GM18502 (cell line): ENCODE data around the gene KCNT1.

Experiments
- ATAC-seq: cut with Tn5 transposase; IDR thresholded peaks from one replicate; pipeline ENCODE4 v1.9.1; 2021; ENCODE audit warnings: mild to moderate bottlenecking; ENCODE audit not compliant: unreplicated experiment, poor library complexity

The KCNT1 gene

GRCh38 chr9:135718616-135719015 lies 16.6 kb downstream of the KCNT1 start:
- no peak for ATAC-seq

DNA sequence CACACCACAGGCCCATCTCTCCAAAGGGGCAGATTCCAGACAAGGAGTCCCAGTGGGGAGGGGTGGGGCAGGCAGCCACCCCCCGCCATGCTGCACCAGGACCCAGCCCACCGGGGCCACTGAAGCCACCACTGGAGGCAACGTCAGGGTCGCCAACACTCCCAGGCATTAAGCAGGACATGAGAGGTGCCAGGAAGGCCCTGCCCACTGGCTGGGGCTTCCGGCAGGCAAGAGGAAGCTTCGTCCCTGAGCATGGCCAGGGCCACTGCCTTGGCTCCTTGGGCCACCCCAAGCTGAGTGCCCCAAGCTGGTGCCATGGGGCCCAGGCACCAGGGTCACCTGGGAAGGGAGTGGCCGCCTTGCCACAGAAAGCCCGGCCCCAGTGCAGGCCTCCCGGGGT lies 17.5 kb downstream of the KCNT1 start:
- ATAC-seq: no peak

- ATAC-seq: no peak
Observed at GRCh38 chr9:135722365-135722764, 20.4 kb downstream of the KCNT1 start.

DNA sequence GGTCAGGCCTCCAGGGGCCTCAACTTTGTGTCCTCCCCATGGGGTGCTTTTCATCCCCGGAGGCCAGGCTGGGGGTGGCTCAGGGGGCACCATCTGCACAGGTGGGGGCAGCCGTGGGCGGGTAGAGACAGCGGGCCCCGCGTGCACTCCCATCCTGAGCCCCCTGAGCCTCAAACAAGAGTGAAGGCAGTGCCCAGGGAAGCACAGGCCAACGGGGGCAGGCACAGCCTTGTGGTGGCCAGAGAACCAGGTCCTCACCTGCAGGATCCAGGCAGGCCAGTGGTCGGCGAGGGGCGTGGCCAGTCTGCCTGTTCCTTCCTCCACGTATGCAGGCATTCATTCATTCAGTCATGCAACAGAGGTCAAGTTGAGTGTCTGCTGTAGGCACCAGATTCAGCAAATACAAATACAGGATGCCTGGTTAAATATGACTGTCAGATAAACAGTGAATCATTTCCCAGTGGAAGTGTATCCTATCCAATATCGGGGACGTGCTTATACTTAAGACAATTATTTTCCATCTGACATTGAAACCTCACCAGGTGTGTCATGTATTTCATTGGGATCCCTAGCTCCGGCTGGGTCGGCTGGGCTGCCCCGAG lies 22.3 kb downstream of the KCNT1 start:
- no peak for ATAC-seq

DNA sequence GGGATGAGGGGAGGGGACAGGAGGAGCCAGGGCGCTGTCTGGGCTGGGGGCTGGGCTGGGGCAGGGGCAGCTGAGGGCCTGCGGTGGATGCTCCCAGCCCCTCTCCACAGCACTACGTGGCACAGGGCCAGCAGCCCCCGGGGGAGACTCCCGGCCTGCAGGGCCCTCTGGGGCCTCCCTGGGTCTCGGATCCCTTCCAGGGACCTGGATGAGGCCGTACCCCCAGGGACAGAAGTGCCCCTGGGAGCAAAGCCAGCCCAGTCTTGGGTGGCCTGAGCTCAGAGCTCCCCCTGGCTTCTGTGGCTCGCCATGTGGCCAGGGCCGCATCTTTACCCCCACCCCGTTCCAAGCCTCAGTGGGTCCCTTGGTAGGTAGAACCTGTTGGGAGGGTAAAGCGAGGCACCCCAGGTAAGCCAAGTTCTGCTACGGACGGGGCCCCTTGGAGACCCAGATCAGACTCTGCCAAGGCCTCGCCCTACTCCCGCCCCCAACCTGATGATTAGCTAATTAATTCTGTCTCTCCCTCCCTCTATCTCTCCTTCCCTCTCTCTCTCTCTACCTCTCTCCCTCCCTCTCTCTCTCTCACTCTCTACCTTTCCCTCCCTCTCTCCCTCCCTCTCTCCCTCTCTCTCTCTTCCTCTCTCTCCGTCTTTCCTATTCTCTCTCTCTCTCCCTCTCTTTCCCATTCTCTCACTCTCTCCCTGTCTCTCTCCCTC lies 24.3 kb downstream of the KCNT1 start:
- ATAC-seq: no peak

- no peak for ATAC-seq
Observed at GRCh38 chr9:135727257-135727875, 25.4 kb downstream of the KCNT1 start.

DNA sequence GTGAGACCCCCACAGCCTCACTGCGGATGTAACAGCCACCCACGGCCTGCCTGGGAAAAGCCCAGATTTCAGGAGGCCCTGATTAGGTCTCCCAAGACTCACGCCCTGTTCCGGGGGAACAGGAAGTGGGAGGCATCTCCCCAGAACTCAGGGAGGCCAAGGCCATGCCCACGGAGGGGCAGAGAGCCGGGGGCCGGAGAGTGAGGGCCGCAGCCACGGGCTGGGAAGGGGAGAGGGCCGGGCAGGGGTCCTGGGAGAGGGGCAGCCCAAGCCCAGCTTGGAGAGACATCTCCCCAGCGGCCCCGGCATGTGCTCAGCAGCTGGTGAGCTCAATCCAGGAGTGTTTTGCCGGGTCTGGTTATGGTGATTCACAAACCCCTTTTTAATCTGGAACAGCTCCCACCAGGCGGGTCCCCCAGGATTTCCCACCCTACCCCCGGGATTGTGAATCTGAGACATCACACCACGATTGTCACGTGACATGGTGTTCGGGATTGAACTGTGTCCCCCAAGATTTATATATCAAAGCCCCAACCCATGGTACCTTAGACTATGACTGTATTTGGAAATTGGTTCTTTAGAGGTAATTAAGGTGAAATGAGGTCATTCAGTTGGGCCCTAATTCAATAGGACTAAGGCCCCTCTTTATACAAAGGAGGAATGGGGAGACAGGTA lies 26.6 kb downstream of the KCNT1 start:
- ATAC-seq: no peak

- no peak for ATAC-seq
Observed at GRCh38 chr9:135729480-135729879, 27.5 kb downstream of the KCNT1 start.

DNA sequence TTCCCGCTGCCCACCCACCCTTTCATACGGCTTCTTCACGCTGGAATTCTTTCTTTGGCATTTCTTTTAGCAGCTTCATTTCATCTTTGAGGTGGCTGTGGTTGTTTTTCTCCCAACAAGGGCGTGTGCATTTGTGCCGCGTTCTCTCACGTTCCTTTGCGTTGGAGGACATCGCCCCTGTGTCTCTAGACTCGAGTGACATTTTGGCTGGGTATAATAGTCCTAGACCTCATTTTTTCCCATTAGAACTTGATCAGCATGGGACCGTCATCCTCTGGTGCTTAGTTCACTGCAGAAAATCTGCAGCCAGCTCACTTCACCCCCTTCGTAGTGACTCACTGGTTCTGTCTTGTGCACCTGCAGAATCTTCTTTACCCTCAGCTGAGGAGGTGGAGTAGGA lies 29.5 kb downstream of the KCNT1 start:
- ATAC-seq: no peak

DNA sequence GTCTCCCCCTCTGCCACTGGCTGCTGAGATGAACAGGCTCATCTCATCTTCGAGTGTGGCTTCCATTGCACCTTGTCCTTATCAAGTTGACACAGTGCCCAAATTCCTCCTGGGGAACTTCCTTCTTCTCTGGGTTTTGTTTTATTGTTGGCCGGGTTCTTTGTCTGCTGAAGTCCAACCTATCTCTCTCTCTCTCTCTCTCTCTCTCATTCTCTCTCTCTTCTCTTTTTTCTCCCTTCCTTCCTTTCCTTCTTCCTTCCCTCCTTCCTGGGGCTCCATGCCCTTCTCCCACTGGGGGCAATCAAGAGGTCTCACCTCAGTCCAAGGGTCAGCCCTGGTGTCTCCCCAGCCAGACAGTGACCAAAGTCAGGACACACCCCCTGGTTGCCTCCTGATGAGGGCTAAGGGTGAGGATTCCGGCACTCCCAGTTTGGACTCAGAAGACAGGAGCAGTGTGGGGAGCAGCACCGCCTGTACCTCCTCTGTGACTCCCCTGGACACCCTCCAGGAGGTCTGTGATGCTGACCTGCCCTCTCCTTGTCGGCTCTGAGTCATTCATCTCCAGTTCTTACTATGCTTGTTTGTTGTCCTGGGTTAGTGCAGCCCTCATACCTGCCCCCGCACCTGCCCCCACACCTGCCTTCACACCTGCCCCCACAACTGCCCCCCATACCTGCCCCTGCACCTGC lies 30.7 kb downstream of the KCNT1 start:
- no peak for ATAC-seq

DNA sequence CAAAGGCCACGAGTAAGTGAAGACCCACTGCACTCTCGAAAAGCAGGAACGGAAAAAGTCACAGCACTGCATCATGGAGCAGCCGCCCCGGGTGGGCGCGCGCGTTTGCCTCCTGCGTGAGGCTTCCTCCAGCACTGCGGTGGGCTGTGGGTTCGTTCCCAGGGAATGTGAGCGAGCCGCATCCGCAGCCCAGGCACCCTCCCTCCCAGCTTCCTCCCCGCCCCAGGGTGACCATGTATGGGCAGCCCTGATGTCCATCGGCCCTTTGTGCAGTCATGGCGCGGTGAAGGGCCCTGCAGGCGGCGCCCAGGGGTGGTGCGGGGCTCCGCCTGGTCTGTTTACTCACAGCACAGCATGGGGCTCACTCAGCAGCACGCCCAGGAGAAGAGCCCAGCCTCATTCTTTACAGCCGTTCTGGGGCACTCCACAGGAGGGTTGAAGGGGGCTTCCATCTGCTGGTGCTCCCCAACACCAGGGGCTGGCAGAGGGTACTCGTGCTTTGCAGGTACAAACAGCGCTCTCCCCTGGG lies 32.7 kb downstream of the KCNT1 start:
- no peak for ATAC-seq

GRCh38 chr9:135736272-135736978 lies 34.4 kb downstream of the KCNT1 start:
- no peak for ATAC-seq

- no peak for ATAC-seq
Observed at GRCh38 chr9:135736979-135737839, 35.2 kb downstream of the KCNT1 start.

DNA sequence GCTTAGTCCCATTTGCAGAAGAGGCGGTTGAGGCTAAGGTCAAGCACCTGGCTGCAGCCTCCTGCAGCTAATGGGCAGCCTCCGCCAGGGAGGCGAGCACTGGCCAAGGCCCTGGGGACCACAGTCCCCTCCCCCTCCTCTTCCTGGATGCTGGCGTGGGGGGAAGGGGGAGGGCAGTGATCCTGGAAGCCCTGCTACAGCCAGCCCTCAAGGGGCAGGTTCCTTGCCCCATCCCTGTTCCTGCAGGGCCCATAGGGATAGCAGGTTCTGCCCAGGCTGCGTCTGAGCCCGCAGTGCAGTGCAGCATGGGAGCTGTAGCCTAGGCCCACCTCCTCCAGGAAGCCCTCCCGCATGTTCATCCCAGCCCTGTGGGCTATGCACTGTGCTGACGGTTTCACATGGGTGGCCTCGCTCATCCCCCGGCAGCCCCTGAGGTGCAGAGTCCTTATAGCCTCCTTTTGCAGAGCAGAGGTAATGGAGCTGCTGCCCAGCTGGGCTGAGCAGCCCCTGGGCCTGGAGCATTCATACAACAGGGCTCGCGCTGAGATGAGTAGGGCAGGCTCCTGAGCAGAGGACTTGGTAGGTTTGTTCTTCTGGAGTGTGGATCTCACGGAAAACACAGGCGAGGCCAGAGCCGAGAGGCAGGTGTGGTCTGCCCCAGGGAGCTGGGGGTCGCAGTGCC lies 36.0 kb downstream of the KCNT1 start:
- no peak for ATAC-seq

- no peak for ATAC-seq
Observed at GRCh38 chr9:135739271-135740220, 37.6 kb downstream of the KCNT1 start.

- ATAC-seq: no peak
Observed at GRCh38 chr9:135741276-135742219, 39.6 kb downstream of the KCNT1 start.
